Common myeloid progenitor, CD34-positive (primary cell): ENCODE measurements around the gene BNC2.

Experiments used
- CTCF ChIA-PET: fragments of 350-600 bp; sonication (Branson Sonifier 250); formaldehyde crosslinking; loops from one replicate; lab custom pipeline; 2021; ENCODE audit warnings: antibody characterized with exemption; lab: Charles Lee
- POLR2A ChIA-PET: fragments of 350-600 bp; sonication (Branson Sonifier 250); formaldehyde crosslinking; loops from one replicate; lab custom pipeline; 2021; ENCODE audit warnings: antibody characterized with exemption; lab: Charles Lee
- DNase-seq, 3 donors: peaks; one replicate each; pipeline versions ENCODE4 v3.0.0 to v3.0.0-alpha.2; 2013
- H3K27ac ChIP-seq, 2 experiments: 1 replicate in 1 of 2; 2 replicates in 1 of 2; pipeline ENCODE4 v1.7.0; 2013; ENCODE audit warnings: inconsistent platforms in 2 of 2, low read length in 2 of 2, mild to moderate bottlenecking in 2 of 2, low read depth in 1 of 2, moderate library complexity in 1 of 2; ENCODE audit not compliant: severe bottlenecking in 2 of 2, insufficient read depth in 1 of 2, poor library complexity in 1 of 2
- H3K27me3 ChIP-seq, 5 experiments: replicated peaks in 2 of 5; 1 replicate in 3 of 5; 2 replicates in 2 of 5; pipeline versions ENCODE4 v1.6.1 to v1.7.0; 2013; ENCODE audit warnings: low read length in 4 of 5, mild to moderate bottlenecking in 2 of 5, moderate library complexity in 2 of 5, inconsistent platforms in 1 of 5; ENCODE audit not compliant: insufficient read depth in 5 of 5, control insufficient read depth in 4 of 5
- H3K36me3 ChIP-seq, 4 experiments: 1 replicate in 2 of 4; 2 replicates in 2 of 4; pipeline versions ENCODE4 v1.6.1 to v1.7.0; 2013; ENCODE audit warnings: low read length in 3 of 4, control low read depth in 1 of 4, mild to moderate bottlenecking in 1 of 4; ENCODE audit not compliant: control insufficient read depth in 4 of 4, insufficient read depth in 4 of 4
- H3K4me1 ChIP-seq, 4 experiments: 1 replicate in 3 of 4; 2 replicates in 1 of 4; pipeline versions ENCODE4 v1.6.1 to v1.7.1; 2013; ENCODE audit warnings: low read length in 3 of 4, mild to moderate bottlenecking in 3 of 4, control low read depth in 1 of 4, inconsistent platforms in 1 of 4, moderate library complexity in 1 of 4; ENCODE audit not compliant: control insufficient read depth in 4 of 4, insufficient read depth in 4 of 4; ENCODE audit errors: control extremely low read depth in 1 of 4
- H3K4me3 ChIP-seq, 7 experiments: 1 replicate in 4 of 7; 2 replicates in 3 of 7; pipeline versions ENCODE4 v1.5.1 to v1.7.0; 2013; ENCODE audit warnings: mild to moderate bottlenecking in 7 of 7, low read length in 6 of 7, moderate library complexity in 6 of 7, inconsistent platforms in 2 of 7, low read depth in 2 of 7, control low read depth in 1 of 7; ENCODE audit not compliant: insufficient read depth in 4 of 7, control insufficient read depth in 1 of 7; ENCODE audit errors: extremely low read depth in 1 of 7
- H3K9me3 ChIP-seq, 5 experiments: 1 replicate in 4 of 5; 2 replicates in 1 of 5; pipeline versions ENCODE4 v1.6.1 to v1.7.1; 2013; ENCODE audit warnings: low read length in 4 of 5, mild to moderate bottlenecking in 2 of 5, inconsistent platforms in 1 of 5, low read depth in 1 of 5, moderate library complexity in 1 of 5; ENCODE audit not compliant: control insufficient read depth in 4 of 5, insufficient read depth in 2 of 5; ENCODE audit errors: control extremely low read depth in 1 of 5
- WGBS: methylation state at CpG from one replicate; pipeline ENCODE4 v1.1.5; 2013; ENCODE audit not compliant: insufficient coverage; 5-methylcytosine and 5-hydroxymethylcytosine counted together

The BNC2 gene

GRCh38 chr9:16708656-16709435 lies 161.6 kb downstream of the BNC2 start:
- 81% methylated on average over 6 of the region's 13 CpGs for WGBS
- POLR2A ChIA-PET: no interaction called here
- no peaks in the 10 kb centered on the region for H3K9me3 ChIP-seq
- DNase-seq: no peak
- no peaks in the 10 kb centered on the region for H3K4me1 ChIP-seq
- H3K4me3 ChIP-seq: no peak overlapping the region
- CTCF ChIA-PET: no interaction called here
- H3K27ac ChIP-seq: no peak overlapping the region
- no peaks in the 10 kb centered on the region for H3K36me3 ChIP-seq
- peaks cover 0 to 15% (median 3%) of the 10 kb centered on the region in 5 experiments for H3K27me3 ChIP-seq

DNA sequence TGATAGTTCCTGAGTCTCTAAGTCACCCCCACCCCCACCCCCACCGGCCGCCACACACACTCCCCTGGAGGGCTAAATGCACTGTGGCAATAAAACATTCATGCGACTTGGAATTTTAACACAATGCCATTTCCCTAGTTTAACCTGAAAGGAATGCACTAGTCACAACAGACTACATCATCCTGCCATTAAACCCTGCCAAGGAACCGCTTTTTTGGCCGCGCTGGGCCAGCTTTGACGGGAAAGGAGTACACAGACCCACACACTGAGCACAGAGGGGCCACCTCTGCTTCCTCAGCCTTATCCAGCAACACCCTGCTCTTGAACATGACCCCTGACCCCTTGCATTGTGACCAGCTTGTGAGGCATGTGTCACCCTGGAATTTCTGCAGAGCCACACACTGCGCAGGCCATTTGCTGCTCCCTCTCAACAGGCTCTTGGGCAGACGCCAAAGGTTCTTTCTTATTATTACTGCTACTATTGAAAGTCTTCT lies 165.3 kb downstream of the BNC2 start:
- DNase-seq: no peak
- Histone ChIP-seq H3K9me3 (no peaks in the 10 kb centered on the region), H3K4me1 (no peaks in the 10 kb centered on the region), H3K27me3 (peaks cover 0 to 7% (median 0%) of the 10 kb centered on the region in 5 experiments), H3K4me3 (no peak overlapping the region), H3K36me3 (no peaks in the 10 kb centered on the region), H3K27ac (no peak overlapping the region)
- CTCF ChIA-PET: no interaction called here
- POLR2A ChIA-PET: no interaction called here
- WGBS: 95% methylated on average over 8 of the region's 9 CpGs

- ChIA-PET POLR2A (no interaction called here), CTCF (no interaction called here)
- Histone ChIP-seq H3K4me1 (no peaks in the 10 kb centered on the region), H3K9me3 (no peaks in the 10 kb centered on the region), H3K27me3 (peaks cover 0 to 7% (median 0%) of the 10 kb centered on the region in 5 experiments), H3K36me3 (no peaks in the 10 kb centered on the region), H3K27ac (no peak overlapping the region), H3K4me3 (no peak overlapping the region)
- DNase-seq: no peak
- 91% methylated on average over 4 of the region's 12 CpGs for WGBS
Measured at GRCh38 chr9:16704116-16705110, 166.1 kb downstream of the BNC2 start.

GRCh38 chr9:16701347-16701746 lies 169.1 kb downstream of the BNC2 start:
- Histone ChIP-seq H3K27me3 (peaks cover 0 to 4% (median 0%) of the 10 kb centered on the region in 5 experiments), H3K4me1 (no peaks in the 10 kb centered on the region), H3K9me3 (no peaks in the 10 kb centered on the region), H3K4me3 (no peak overlapping the region), H3K27ac (no peak overlapping the region), H3K36me3 (no peaks in the 10 kb centered on the region)
- ChIA-PET POLR2A (no interaction called here), CTCF (no interaction called here)
- 50% methylated on average over 2 of the region's 2 CpGs for WGBS
- DNase-seq: no peak

DNA sequence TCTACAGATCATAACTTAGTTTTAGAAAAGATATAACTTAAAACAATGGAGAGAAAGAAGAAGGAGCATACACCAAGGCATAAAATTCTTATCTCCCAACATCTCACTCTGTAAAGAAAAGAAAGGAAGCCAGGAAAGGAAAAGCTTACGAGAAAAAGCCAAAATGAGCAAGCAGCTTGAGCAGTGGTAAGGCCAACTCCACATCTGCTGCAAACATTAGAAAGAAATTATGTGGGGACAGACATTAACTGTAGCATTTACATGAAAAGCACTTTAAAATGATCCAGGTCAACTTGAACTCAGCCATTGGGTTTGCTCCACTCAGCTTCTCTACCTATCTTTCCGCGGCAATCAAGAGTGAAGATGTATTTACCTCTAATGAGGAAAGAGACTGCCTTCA lies 176.9 kb downstream of the BNC2 start:
- CTCF ChIA-PET: no interaction called here
- no peaks in the 10 kb centered on the region for H3K36me3 ChIP-seq
- no peaks in the 10 kb centered on the region for H3K4me1 ChIP-seq
- no peaks in the 10 kb centered on the region for H3K9me3 ChIP-seq
- H3K27me3 ChIP-seq: peaks cover 0 to 2% (median 2%) of the 10 kb centered on the region in 5 experiments
- POLR2A ChIA-PET: interaction anchor here (0.7 kb wide), 1 partner anchor 190 kb away, joined by 3 read pairs; no protein-coding TSS in a partner anchor
- H3K27ac ChIP-seq: no peak overlapping the region
- H3K4me3 ChIP-seq: no peak overlapping the region
- no peak for DNase-seq
- no CpG with 5 or more reads among the region's 3 CpGs for WGBS

- POLR2A ChIA-PET: no interaction called here
- H3K9me3 ChIP-seq: no peaks in the 10 kb centered on the region
- no peak for DNase-seq
- H3K27me3 ChIP-seq: peaks cover 0 to 2% (median 2%) of the 10 kb centered on the region in 5 experiments
- H3K36me3 ChIP-seq: no peaks in the 10 kb centered on the region
- H3K4me3 ChIP-seq: no peak overlapping the region
- CTCF ChIA-PET: no interaction called here
- H3K4me1 ChIP-seq: no peaks in the 10 kb centered on the region
- no peak overlapping the region for H3K27ac ChIP-seq
- WGBS: 100% methylated on average over 1 of the region's 2 CpGs
Measured at GRCh38 chr9:16690628-16691027, 179.8 kb downstream of the BNC2 start.
